SU-DHL-6 (cell line): ENCODE data around the gene UBA6.

Experiments
- H2AFZ ChIP-seq: fragments of 200-600 bp; sonication (generic); 2 replicates; pipeline ENCODE4 v1.6.1; 2014; ENCODE audit warnings: low read depth, mild to moderate bottlenecking, moderate library complexity, mixed read lengths, antibody characterized with exemption, low read length; ENCODE audit not compliant: severe bottlenecking
- H3F3A ChIP-seq: fragments of 200-600 bp; shearing (Covaris generic); 2 replicates; pipeline ENCODE4 v1.6.0; 2016; ENCODE audit warnings: antibody characterized with exemption, mild to moderate bottlenecking; ENCODE audit not compliant: insufficient read depth
- H3K27ac ChIP-seq: fragments of 200-600 bp; sonication (generic); 2 replicates; pipeline ENCODE4 v1.5.1; 2016; ENCODE audit warnings: low read depth, mild to moderate bottlenecking, low read length, moderate library complexity, mixed read lengths
- H3K27me3 ChIP-seq: fragments of 200-600 bp; sonication (generic), shearing (Covaris generic); 2 replicates; pipeline ENCODE4 v1.6.0; 2014; ENCODE audit warnings: mild to moderate bottlenecking, low read length
- H3K36me3 ChIP-seq: fragments of 200-600 bp; sonication (generic); 2 replicates; pipeline ENCODE4 v1.6.1; 2014; ENCODE audit warnings: mild to moderate bottlenecking, low read length, mixed read lengths
- H3K4me2 ChIP-seq: fragments of 300-600, 200-600 bp; shearing (Covaris generic), sonication (generic); 2 replicates; pipeline ENCODE4 v1.6.0; 2014; ENCODE audit warnings: low read length, low read depth, mild to moderate bottlenecking; ENCODE audit not compliant: poor library complexity, severe bottlenecking
- H3K4me3 ChIP-seq: fragments of 200-600 bp; sonication (generic); 2 replicates; pipeline ENCODE4 v1.5.1; 2014; ENCODE audit warnings: antibody characterized with exemption, low read length, mild to moderate bottlenecking, mixed read lengths; ENCODE audit not compliant: insufficient read depth, poor library complexity, severe bottlenecking
- H3K79me2 ChIP-seq: fragments of 200-600 bp; sonication (generic); 2 replicates; pipeline ENCODE4 v1.6.1; 2014; ENCODE audit warnings: mild to moderate bottlenecking, low read length, moderate library complexity; ENCODE audit not compliant: insufficient read depth
- H3K9ac ChIP-seq: fragments of 200-600 bp; sonication (generic); 2 replicates; pipeline ENCODE4 v1.7.0; 2014; ENCODE audit warnings: mild to moderate bottlenecking, low read length
- H3K9me2 ChIP-seq: fragments of 200-600 bp; sonication (generic); replicated peaks from 2 replicates; pipeline ENCODE4 v1.6.1; 2014; ENCODE audit warnings: low read length; ENCODE audit not compliant: insufficient read depth
- H3K9me3 ChIP-seq: fragments of 200-600 bp; sonication (generic); 2 replicates; pipeline ENCODE4 v1.6.1; 2014; ENCODE audit warnings: low read length, mixed read lengths; ENCODE audit not compliant: insufficient read depth
- H4K20me1 ChIP-seq: fragments of 200-600 bp; sonication (generic); 2 replicates; pipeline ENCODE4 v1.6.1; 2014; ENCODE audit warnings: low read depth, mild to moderate bottlenecking, antibody characterized with exemption, low read length, moderate library complexity, mixed read lengths
- EZH2phosphoT487 ChIP-seq: fragments of 200-600 bp; sonication (generic), shearing (Covaris generic); conservative IDR thresholded peaks from 2 replicates; pipeline ENCODE4 v1.6.1; 2018; ENCODE audit warnings: mild to moderate bottlenecking, antibody characterized with exemption, low read length, moderate library complexity, mixed read lengths
- TF ChIP-seq, protein P1 (sequence below): fragments of 200-600 bp; sonication (generic); IDR thresholded peaks from one replicate; pipeline ENCODE4 v1.5.1; 2017; ENCODE audit warnings: antibody characterized with exemption, mild to moderate bottlenecking, low read length, moderate library complexity; ENCODE audit not compliant: insufficient read depth, poor library complexity, severe bottlenecking

The UBA6 gene

DNA sequence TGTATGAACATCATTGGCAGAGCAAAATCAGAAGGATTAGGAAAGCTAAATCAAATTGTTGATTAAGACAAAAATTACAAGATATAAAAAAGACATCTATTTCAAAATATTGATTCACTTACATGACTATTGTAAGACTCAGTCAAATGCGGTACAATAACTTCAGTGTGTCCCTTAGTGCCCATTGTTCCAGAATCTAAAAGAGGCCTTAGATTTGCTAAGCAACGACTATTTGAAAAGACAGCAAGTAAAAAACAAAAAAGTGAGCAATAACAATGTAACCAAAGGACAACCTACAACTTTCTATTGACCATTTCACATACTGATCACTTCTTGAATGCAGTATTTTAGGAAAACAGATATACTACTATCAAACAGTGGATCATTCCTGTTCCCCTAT is 65.6 kb downstream of the UBA6 start:
- no peak overlapping the region for H3K4me2 ChIP-seq
- no peaks in the 10 kb centered on the region for H3K9me2 ChIP-seq
- H3K4me3 ChIP-seq: no peak overlapping the region
- no peaks in the 10 kb centered on the region for H4K20me1 ChIP-seq
- H3K79me2 ChIP-seq: no peaks in the 10 kb centered on the region
- H3K9ac ChIP-seq: no peak overlapping the region
- no peaks in the 10 kb centered on the region for H3F3A ChIP-seq
- no peak overlapping the region for H3K27ac ChIP-seq
- TF ChIP-seq, protein P1, sequence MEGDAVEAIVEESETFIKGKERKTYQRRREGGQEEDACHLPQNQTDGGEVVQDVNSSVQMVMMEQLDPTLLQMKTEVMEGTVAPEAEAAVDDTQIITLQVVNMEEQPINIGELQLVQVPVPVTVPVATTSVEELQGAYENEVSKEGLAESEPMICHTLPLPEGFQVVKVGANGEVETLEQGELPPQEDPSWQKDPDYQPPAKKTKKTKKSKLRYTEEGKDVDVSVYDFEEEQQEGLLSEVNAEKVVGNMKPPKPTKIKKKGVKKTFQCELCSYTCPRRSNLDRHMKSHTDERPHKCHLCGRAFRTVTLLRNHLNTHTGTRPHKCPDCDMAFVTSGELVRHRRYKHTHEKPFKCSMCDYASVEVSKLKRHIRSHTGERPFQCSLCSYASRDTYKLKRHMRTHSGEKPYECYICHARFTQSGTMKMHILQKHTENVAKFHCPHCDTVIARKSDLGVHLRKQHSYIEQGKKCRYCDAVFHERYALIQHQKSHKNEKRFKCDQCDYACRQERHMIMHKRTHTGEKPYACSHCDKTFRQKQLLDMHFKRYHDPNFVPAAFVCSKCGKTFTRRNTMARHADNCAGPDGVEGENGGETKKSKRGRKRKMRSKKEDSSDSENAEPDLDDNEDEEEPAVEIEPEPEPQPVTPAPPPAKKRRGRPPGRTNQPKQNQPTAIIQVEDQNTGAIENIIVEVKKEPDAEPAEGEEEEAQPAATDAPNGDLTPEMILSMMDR: no peak
- no peak for TF ChIP-seq EZH2phosphoT487
- no peak overlapping the region for H2AFZ ChIP-seq
- H3K27me3 ChIP-seq: no peaks in the 10 kb centered on the region
- H3K36me3 ChIP-seq: peaks cover 19% of the 10 kb centered on the region; the same call in 1 of the 2 replicates
- H3K9me3 ChIP-seq: no peaks in the 10 kb centered on the region

DNA sequence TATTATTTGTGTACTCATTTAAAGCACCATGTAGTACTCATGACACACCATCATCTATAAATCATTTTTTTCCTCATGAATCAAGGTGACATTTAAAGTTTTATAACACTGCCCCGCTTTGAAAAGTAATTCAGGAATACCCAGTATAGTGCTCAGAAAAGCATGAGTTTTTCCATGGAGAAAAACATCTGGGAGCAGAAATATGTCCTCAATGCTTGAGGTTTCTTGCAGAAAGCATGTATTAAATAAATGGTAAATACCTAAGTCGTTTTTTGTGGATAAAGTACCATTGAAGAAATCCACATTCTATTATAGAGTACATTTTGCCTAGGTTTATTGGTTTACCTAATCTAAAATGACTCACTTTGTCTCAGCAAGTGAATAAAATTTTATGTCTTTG is 66.2 kb downstream of the UBA6 start:
- Histone ChIP-seq H3K36me3 (peaks cover 24% of the 10 kb centered on the region; the same call in 1 of the 2 replicates), H2AFZ (no peak overlapping the region), H3K4me3 (no peak overlapping the region), H3K79me2 (no peaks in the 10 kb centered on the region), H3K9ac (no peak overlapping the region), H4K20me1 (no peaks in the 10 kb centered on the region), H3K27ac (no peak overlapping the region), H3F3A (no peaks in the 10 kb centered on the region), H3K27me3 (no peaks in the 10 kb centered on the region), H3K4me2 (no peak overlapping the region), H3K9me3 (no peaks in the 10 kb centered on the region), H3K9me2 (no peaks in the 10 kb centered on the region)
- TF ChIP-seq, protein P1: no peak
- TF ChIP-seq EZH2phosphoT487: no peak

DNA sequence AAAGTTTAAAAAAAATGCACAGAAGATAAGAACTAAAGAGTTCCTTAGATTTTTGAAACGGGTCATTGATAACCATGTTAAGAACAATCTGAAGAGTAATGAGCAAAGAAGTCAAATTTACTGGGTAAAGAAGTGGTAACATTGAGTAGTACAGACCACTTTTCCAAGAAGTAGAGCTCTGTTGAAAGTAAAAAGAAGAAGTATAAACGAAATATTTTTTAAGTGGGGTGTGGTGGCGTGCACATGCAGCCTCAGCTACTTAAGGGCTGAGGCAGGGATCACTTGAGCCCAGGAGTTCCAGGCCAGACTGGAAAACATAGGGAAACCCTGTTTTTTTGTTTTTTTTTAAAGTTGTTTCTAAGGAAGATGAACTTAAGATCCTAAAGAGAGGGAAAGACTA is 68.5 kb downstream of the UBA6 start:
- Histone ChIP-seq H3K36me3 (peaks cover 22% of the 10 kb centered on the region; the same call in 1 of the 2 replicates), H4K20me1 (no peaks in the 10 kb centered on the region), H3K9ac (no peak overlapping the region), H3K27ac (no peak overlapping the region), H2AFZ (no peak overlapping the region), H3K4me3 (no peak overlapping the region), H3K27me3 (no peaks in the 10 kb centered on the region), H3K79me2 (no peaks in the 10 kb centered on the region), H3K4me2 (no peak overlapping the region), H3F3A (no peaks in the 10 kb centered on the region), H3K9me2 (no peaks in the 10 kb centered on the region), H3K9me3 (no peaks in the 10 kb centered on the region)
- no peak for TF ChIP-seq EZH2phosphoT487
- TF ChIP-seq, protein P1: no peak
